Panc1 (cell line): ENCODE results near the gene SLC16A1. TPM values are rescaled to one million over a fixed set of nuclear protein-coding genes. Genes with fewer than 3 reads are reported as not detected.

Experiments used
- ATAC-seq: fragments of 200-7000 bp; cut with Tn5 transposase; 2 replicates; pipeline ENCODE4 v1.9.1; 2020; ENCODE audit warnings: mild to moderate bottlenecking, moderate library complexity
- BruUV-seq: library from RNA; stranded (reverse); fragments of 400-500 nt; replicated peaks from 2 replicates; lab custom pipeline; 2021; lab: Mats Ljungman, UMichigan
- CTCF ChIA-PET: fragments of 300-600 bp; sonication (Branson Sonifier 250); formaldehyde crosslinking; loops from one replicate; lab custom pipeline; 2022; ENCODE audit warnings: antibody characterized with exemption; lab: Charles Lee
- POLR2A ChIA-PET: fragments of 300-600 bp; sonication (Branson Sonifier 250); formaldehyde crosslinking; loops from one replicate; lab custom pipeline; 2022; ENCODE audit warnings: antibody characterized with exemption; lab: Charles Lee
- DNase-seq: peaks from one replicate; pipeline ENCODE4 v3.0.0-alpha.2; 2010; ENCODE audit warnings: low read depth, low spot score
- H3K27ac ChIP-seq: 2 replicates; pipeline ENCODE4 v1.5.1; 2011; ENCODE audit warnings: mild to moderate bottlenecking, low read length, inconsistent platforms
- H3K27me3 ChIP-seq: fragments of 200-500 bp; sonication (Bioruptor generic); 2 replicates; pipeline ENCODE4 v1.6.0; 2014; ENCODE audit warnings: low read length, inconsistent platforms; ENCODE audit not compliant: control insufficient read depth, insufficient read depth
- H3K36me3 ChIP-seq: fragments of 200-500 bp; sonication (Bioruptor generic); 2 replicates; pipeline ENCODE4 v1.5.1; 2014; ENCODE audit warnings: inconsistent platforms, mild to moderate bottlenecking, low read length, moderate library complexity; ENCODE audit not compliant: control insufficient read depth, insufficient read depth
- H3K4me1 ChIP-seq: 2 replicates; pipeline ENCODE4 v1.5.1; 2011; ENCODE audit warnings: inconsistent platforms, mild to moderate bottlenecking, low read length, moderate library complexity; ENCODE audit not compliant: control insufficient read depth, insufficient read depth
- H3K4me3 ChIP-seq, 2 experiments: 2 replicates each; pipeline ENCODE4 v1.5.1; 2011 to 2012; ENCODE audit warnings: low read depth in 2 of 2, low read length in 2 of 2, mild to moderate bottlenecking in 2 of 2, inconsistent platforms in 1 of 2, moderate library complexity in 1 of 2
- H3K9me3 ChIP-seq: fragments of 200-500 bp; sonication (Bioruptor generic); 2 replicates; pipeline ENCODE4 v1.5.1; 2014; ENCODE audit warnings: low read depth, mild to moderate bottlenecking, inconsistent platforms, low read length, moderate library complexity; ENCODE audit not compliant: control insufficient read depth, insufficient read depth
- CTCF ChIP-seq: fragments of 450-650 bp; IDR thresholded peaks from 2 replicates; pipeline ENCODE4 v1.5.1; 2017; ENCODE audit warnings: mild to moderate bottlenecking
- POLR2AphosphoS5 ChIP-seq: IDR thresholded peaks from 2 replicates; pipeline ENCODE4 v1.6.1; 2012; ENCODE audit warnings: mild to moderate bottlenecking, low read depth, low read length, moderate library complexity
- REST ChIP-seq, 2 experiments: IDR thresholded peaks; 2 replicates each; pipeline ENCODE4 v1.6.1; 2011 to 2012; ENCODE audit warnings: low read depth in 2 of 2, control low read depth in 1 of 2, low read length in 1 of 2, mild to moderate bottlenecking in 1 of 2, moderate library complexity in 1 of 2; ENCODE audit not compliant: insufficient read depth in 1 of 2
- SIN3A ChIP-seq: IDR thresholded peaks from 2 replicates; pipeline ENCODE4 v1.6.1; 2012; ENCODE audit warnings: low read depth, mild to moderate bottlenecking, low read length, moderate library complexity, borderline replicate concordance; ENCODE audit not compliant: insufficient read depth
- TCF7L2 ChIP-seq: IDR thresholded peaks from 2 replicates; pipeline ENCODE4 v1.6.1; 2011; ENCODE audit warnings: mild to moderate bottlenecking, low read depth, low read length, inconsistent platforms
- in situ Hi-C: cut with HindIII; loops from 2 replicates; pipeline ENCODE4 v1.10.0; 2016; ENCODE audit warnings: low sequenced_read_pairs, low pct_unique_long_range_greater_than_20kb
- intact Hi-C: fragments of 100-400 bp; cut with micrococcal nuclease; formaldehyde crosslinking; loops from one replicate; pipeline ENCODE4 v1.10.0; 2022; ENCODE audit not compliant: unreplicated experiment
- total RNA-seq: library from RNA; stranded (reverse); gene quantifications from one replicate; pipeline ENCODE4 v1.2.1, GENCODE V29; 2021; ENCODE audit not compliant: unreplicated experiment

The SLC16A1 gene
- total RNA-seq, 1 experiment from 2014 or later = 51.5 TPM

GRCh38 chr1:112971006-112971405 lies 15.0 kb upstream of the SLC16A1 start:
- in situ Hi-C loops = no loop called here
- ATAC-seq (no peak), DNase-seq (no peak)
- no peaks in the 10 kb centered on the region for H3K27me3 ChIP-seq
- BruUV-seq = no TSS peak
- no peaks in the 10 kb centered on the region; the same call in 1 of the 2 replicates for H3K36me3 ChIP-seq
- H3K4me1 ChIP-seq = no peaks in the 10 kb centered on the region
- ChIA-PET CTCF (no interaction called here), POLR2A (interaction anchor here (0.8 kb wide), 1 partner anchor 107 kb away, joined by 6 read pairs; no protein-coding TSS in a partner anchor)
- H3K4me3 ChIP-seq = no peak overlapping the region
- no peaks in the 10 kb centered on the region for H3K9me3 ChIP-seq
- H3K27ac ChIP-seq = no peak overlapping the region
- intact Hi-C loops = no loop called here
- TF ChIP-seq CTCF = no peak
- TF ChIP-seq TCF7L2 = no peak
- TF ChIP-seq REST (IDR thresholded peaks at IDR 0.05; ENCODE audit: insufficient read depth in 1 of 2, low read depth in 2 of 2, low read length in 1 of 2) = no peak

- ChIA-PET CTCF (no interaction called here), POLR2A (no interaction called here)
- intact Hi-C loops = no loop called here
- H3K27ac ChIP-seq = no peak overlapping the region
- DNase-seq (no peak), ATAC-seq (no peak)
- in situ Hi-C loops = no loop called here
- BruUV-seq = no TSS peak
- TF ChIP-seq TCF7L2 = no peak
- no peak for TF ChIP-seq CTCF
- TF ChIP-seq SIN3A = no peak
- TF ChIP-seq POLR2AphosphoS5 = no peak
- TF ChIP-seq REST (IDR thresholded peaks at IDR 0.05; ENCODE audit: insufficient read depth in 1 of 2, low read depth in 2 of 2, low read length in 1 of 2) = no peak
- no peaks in the 10 kb centered on the region for H3K4me1 ChIP-seq
- no peaks in the 10 kb centered on the region for H3K9me3 ChIP-seq
- no peaks in the 10 kb centered on the region for H3K27me3 ChIP-seq
- no peak overlapping the region for H3K4me3 ChIP-seq
- H3K36me3 ChIP-seq = no peaks in the 10 kb centered on the region; the same call in 1 of the 2 replicates
These were observed 8.4 kb upstream of the SLC16A1 start for GRCh38 chr1:112964347-112964746.
